Measurements from ENCODE around the gene C16orf54. TPM values are rescaled to one million over a fixed set of nuclear protein-coding genes. Genes with fewer than 3 reads are reported as not detected.
"Not testable (repeated sequence)": the region's sequence is repeated elsewhere in the genome, so short reads cannot be mapped to it uniquely, and the experiment has no call there.

C16orf54 gene
- total RNA-seq, 1 donor from 2014 or later: not detected

DNA sequence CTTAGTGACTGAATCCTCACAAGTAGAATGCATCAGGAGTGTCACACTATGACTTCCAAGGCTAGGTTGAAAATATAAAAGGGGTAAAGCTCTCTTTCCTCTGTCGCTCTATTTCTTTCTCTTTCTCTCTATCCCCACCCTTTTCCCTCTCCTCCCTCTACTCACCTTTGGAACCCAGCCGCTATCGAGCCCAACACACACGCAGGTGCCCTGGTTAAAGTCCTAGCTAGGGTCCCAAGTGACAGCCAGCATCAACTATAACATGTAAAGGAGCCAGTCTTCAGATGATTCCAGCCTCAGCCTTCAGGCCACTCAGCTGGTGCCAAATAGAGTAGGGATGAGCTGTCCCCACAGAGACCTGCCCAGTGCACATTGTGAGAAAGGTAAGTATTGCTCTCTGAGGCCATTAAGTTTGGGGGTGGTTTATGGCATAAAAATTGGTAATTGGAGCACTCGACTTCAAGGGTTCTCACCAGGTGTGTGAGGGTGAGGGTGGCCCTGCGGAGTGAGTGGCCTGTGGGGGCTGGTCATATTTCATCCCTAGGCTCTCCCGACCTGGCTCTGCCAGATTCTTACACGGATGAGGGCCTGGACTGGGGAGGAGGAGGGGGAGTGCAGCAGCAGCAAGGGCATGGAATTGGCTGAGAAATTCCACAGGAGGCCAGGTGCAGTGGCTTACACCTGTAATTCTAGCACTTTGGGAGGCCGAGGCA, 14.9 kb upstream of the C16orf54 start:
- FAIRE-seq (no peak), DNase-seq (ENCODE audit: low read depth) (no peak)
- Histone ChIP-seq H3K4me3 (ENCODE audit: low read depth, low read length) (no peak overlapping the region), H3K27me3 (ENCODE audit: control insufficient read depth, insufficient read depth, low read length) (no peaks in the 10 kb centered on the region), H3K36me3 (ENCODE audit: control insufficient read depth, insufficient read depth, low read length) (no peaks in the 10 kb centered on the region)
- TF ChIP-seq, protein P1, sequence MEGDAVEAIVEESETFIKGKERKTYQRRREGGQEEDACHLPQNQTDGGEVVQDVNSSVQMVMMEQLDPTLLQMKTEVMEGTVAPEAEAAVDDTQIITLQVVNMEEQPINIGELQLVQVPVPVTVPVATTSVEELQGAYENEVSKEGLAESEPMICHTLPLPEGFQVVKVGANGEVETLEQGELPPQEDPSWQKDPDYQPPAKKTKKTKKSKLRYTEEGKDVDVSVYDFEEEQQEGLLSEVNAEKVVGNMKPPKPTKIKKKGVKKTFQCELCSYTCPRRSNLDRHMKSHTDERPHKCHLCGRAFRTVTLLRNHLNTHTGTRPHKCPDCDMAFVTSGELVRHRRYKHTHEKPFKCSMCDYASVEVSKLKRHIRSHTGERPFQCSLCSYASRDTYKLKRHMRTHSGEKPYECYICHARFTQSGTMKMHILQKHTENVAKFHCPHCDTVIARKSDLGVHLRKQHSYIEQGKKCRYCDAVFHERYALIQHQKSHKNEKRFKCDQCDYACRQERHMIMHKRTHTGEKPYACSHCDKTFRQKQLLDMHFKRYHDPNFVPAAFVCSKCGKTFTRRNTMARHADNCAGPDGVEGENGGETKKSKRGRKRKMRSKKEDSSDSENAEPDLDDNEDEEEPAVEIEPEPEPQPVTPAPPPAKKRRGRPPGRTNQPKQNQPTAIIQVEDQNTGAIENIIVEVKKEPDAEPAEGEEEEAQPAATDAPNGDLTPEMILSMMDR (IDR thresholded peaks at IDR 0.05; ENCODE audit: insufficient read depth, low read length, severe bottlenecking): no peak

DNA sequence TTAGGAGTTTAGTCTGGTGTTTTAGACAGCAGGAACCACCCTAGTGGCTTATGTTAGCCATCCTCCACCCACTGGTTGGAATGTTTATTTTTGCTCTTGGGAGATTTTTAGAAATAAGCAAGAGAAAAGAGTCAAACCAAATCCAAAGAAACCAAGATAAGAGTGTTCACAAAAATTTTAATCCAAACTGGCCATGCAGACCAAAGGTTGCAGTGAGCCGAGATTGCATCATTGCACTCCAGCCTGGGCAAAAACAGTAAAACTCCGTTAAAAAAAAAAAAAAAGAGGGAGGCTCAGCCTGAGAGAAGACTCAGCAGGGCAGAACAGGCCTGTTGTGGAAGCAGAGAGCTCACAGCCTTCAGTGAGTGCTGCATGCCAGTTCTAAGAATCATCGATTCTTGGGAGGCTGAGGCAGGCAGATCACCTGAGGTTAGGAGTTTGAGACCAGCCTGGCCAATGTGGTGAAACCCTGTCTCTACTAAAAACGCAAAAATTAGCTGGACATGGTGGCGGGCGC, 12.2 kb upstream of the C16orf54 start:
- FAIRE-seq (no peak), DNase-seq (ENCODE audit: low read depth) (no peak)
- no peaks in the 10 kb centered on the region for H3K36me3 ChIP-seq (ENCODE audit: control insufficient read depth, insufficient read depth, low read length)
- TF ChIP-seq, protein P1 (IDR thresholded peaks at IDR 0.05; ENCODE audit: insufficient read depth, low read length, severe bottlenecking): no peak
- H3K27me3 ChIP-seq (ENCODE audit: control insufficient read depth, insufficient read depth, low read length): no peaks in the 10 kb centered on the region
- H3K4me3 ChIP-seq (ENCODE audit: low read depth, low read length): no peak overlapping the region

DNA sequence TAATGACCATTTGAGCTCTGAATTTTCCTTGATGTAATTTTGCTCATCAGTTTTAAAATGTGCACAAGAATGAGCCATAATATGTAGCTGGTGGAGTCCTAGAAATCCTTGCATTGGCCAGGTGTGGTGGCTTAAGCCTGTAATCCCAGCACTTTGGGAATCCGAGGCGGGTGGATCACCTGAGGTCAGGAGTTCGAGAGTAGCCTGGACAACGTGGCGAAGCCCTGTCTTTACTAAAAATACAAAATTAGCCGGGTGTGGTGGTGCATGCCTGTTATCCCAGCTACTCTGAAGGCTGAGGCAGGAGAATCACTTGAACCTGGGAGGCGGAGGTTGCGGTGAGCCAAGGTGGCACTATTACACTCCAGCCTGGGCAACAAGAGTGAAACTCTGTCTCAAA, 11.3 kb upstream of the C16orf54 start:
- not testable (repeated sequence) for H3K4me3 ChIP-seq (ENCODE audit: low read depth, low read length); DNase-seq (ENCODE audit: low read depth); H3K27me3 ChIP-seq (ENCODE audit: control insufficient read depth, insufficient read depth, low read length); H3K36me3 ChIP-seq (ENCODE audit: control insufficient read depth, insufficient read depth, low read length); FAIRE-seq

DNA sequence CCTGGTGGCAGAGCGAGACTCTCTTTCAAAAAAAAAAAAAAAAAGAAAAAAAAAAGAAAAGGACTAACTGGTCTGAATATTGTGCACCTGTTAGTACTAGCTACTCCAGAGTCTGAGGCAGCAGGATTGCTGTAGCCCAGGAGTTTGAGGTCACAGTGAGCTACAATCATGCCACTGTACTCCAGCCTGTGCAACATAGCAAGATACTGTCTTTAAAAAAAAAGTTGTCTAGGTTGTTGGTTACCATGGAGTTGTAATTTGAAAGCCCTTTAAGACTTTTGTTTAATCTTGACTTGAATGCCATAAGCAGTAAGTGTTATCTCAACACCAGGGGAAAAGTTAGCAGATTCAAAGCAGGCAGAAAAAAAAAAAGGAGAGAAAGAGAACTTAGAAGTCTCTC, 10.9 kb upstream of the C16orf54 start:
- no peak for FAIRE-seq

DNA sequence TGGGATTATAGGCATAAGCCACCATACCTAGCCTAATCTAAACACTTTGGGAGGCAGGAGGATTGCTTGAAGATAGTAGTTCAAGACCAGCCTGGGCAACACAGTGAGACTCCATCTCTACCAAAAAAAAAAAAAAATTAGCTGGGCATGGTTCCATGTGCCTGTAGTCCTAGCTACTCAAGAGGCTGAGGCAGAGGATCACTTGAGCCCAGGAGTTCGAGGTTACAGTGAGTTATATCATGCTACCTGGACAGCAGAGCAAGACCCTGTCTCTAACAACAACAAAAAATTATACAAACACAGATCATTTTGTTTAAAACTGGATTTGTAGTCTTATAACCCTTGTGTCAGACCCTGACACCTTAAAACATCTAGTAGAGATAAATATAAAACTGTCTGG, 7.7 kb upstream of the C16orf54 start:
- TF ChIP-seq, protein P1 (IDR thresholded peaks at IDR 0.05; ENCODE audit: insufficient read depth, low read length, severe bottlenecking): no peak
- Histone ChIP-seq H3K36me3 (ENCODE audit: control insufficient read depth, insufficient read depth, low read length) (no peaks in the 10 kb centered on the region), H3K4me3 (ENCODE audit: low read depth, low read length) (no peak overlapping the region), H3K27me3 (ENCODE audit: control insufficient read depth, insufficient read depth, low read length) (no peaks in the 10 kb centered on the region)
- FAIRE-seq (no peak), DNase-seq (ENCODE audit: low read depth) (no peak)

More for the DNA sequence above, 10.9 kb upstream of the C16orf54 start:
- Histone ChIP-seq H3K36me3 (ENCODE audit: control insufficient read depth, insufficient read depth, low read length) (no peaks in the 10 kb centered on the region), H3K27me3 (ENCODE audit: control insufficient read depth, insufficient read depth, low read length) (no peaks in the 10 kb centered on the region), H3K4me3 (ENCODE audit: low read depth, low read length) (no peak overlapping the region)
- TF ChIP-seq, protein P1 (IDR thresholded peaks at IDR 0.05; ENCODE audit: insufficient read depth, low read length, severe bottlenecking): no peak
- DNase-seq (ENCODE audit: low read depth): no peak

DNA sequence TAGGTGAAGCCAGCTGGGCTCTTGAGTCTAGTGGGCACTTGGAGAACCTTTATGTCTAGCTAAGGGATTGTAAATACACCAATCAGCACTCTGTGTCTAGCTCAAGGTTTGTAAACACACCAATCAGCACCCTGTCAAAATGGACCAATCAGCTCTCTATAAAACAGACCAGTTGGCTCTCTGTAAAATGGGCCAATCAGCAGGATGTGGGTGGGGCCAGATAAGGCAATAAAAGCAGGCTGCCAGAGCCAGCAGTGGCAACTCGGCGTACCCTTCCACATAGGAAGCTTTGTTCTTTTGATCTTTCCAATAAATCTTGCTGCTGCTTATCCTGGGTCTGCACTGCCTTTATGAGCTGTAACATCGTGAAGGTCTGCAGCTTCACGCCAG, 3.0 kb upstream of the C16orf54 start:
- DNase-seq (ENCODE audit: low read depth); H3K36me3 ChIP-seq (ENCODE audit: control insufficient read depth, insufficient read depth, low read length); H3K4me3 ChIP-seq (ENCODE audit: low read depth, low read length); FAIRE-seq; H3K27me3 ChIP-seq (ENCODE audit: control insufficient read depth, insufficient read depth, low read length): not testable (repeated sequence)
